Kidney (tissue), 14 donors: ENCODE measurements around the gene WBP2. TPM values are rescaled to one million over a fixed set of nuclear protein-coding genes. Genes with fewer than 3 reads are reported as not detected.

ENCODE experiments used
- DNase-seq, 5 donors: peaks; one replicate each; pipeline ENCODE4 v3.0.0-alpha.2; 2013 to 2020
- FAIRE-seq: peaks from 2 replicates; lab custom pipeline; 2012; peaks lifted over from hg19 to GRCh38; lab: Jason Lieb, UNC
- H3K27ac ChIP-seq, 2 donors: one replicate each; pipeline ENCODE4 v1.7.0; 2013; ENCODE audit warnings: low read depth in 2 of 2, low read length in 2 of 2, inconsistent platforms in 1 of 2
- H3K27me3 ChIP-seq: one replicate; pipeline ENCODE4 v1.7.1; 2013; ENCODE audit warnings: low read length, inconsistent platforms; ENCODE audit not compliant: control insufficient read depth, insufficient read depth
- H3K36me3 ChIP-seq, 3 donors: one replicate each; pipeline versions ENCODE4 v1.7.0 to v1.7.1; 2013; ENCODE audit warnings: low read length in 3 of 3, control low read depth in 1 of 3, inconsistent platforms in 1 of 3; ENCODE audit not compliant: insufficient read depth in 3 of 3, control insufficient read depth in 2 of 3
- H3K4me1 ChIP-seq, 3 donors: one replicate each; pipeline versions ENCODE4 v1.7.0 to v1.7.1; 2013; ENCODE audit warnings: low read length in 3 of 3, inconsistent platforms in 1 of 3, low read depth in 1 of 3; ENCODE audit not compliant: control insufficient read depth in 2 of 3, insufficient read depth in 2 of 3
- H3K4me3 ChIP-seq, 3 donors: one replicate each; pipeline versions ENCODE4 v1.7.0 to v1.8.1; 2013; ENCODE audit warnings: low read length in 3 of 3, control low read depth in 1 of 3, inconsistent platforms in 1 of 3
- H3K9ac ChIP-seq, 3 donors: one replicate each; pipeline versions ENCODE4 v1.7.0 to v1.7.1; 2013; ENCODE audit warnings: low read length in 3 of 3, control low read depth in 1 of 3, inconsistent platforms in 1 of 3
- H3K9me3 ChIP-seq, 3 donors: one replicate each; pipeline versions ENCODE4 v1.7.0 to v1.7.1; 2013; ENCODE audit warnings: low read length in 3 of 3, control low read depth in 1 of 3, inconsistent platforms in 1 of 3; ENCODE audit not compliant: control insufficient read depth in 2 of 3, insufficient read depth in 1 of 3
- intact Hi-C: fragments of 100-400 bp; cut with DNase I; formaldehyde crosslinking; loops from one replicate; pipeline ENCODE4 v1.11.1; 2022
- polyA plus RNA-seq: library from polyadenylated mRNA; stranded (reverse); fragments of 350-450 nt; fragmentation: Illumina TruSeq; extraction: RNeasy Lipid Tissue Mini Kit (QIAGEN cat#74804); gene quantifications from one replicate; pipeline ENCODE4 v1.2.3, GENCODE V29; 2014; ENCODE audit warnings: low read depth, low replicate concordance; ENCODE audit not compliant: insufficient read depth
- total RNA-seq: library from RNA; stranded (reverse); fragmentation: NEBNext Ultra II Directional; extraction: Animal tissue kit (Norgen Biotek cat#: 25700); gene quantifications from one replicate; pipeline ENCODE4 v1.2.1, GENCODE V29; 2021
- TF ChIP-seq, protein P1 (sequence below): IDR thresholded peaks from 3 replicates; pipeline ENCODE4 v1.5.1; 2012; ENCODE audit warnings: mild to moderate bottlenecking, moderate library complexity, borderline replicate concordance; ENCODE audit not compliant: insufficient read depth; ENCODE audit errors: extremely low read depth
- donor health status: control.
- donor health status: control.
- donor health status: control.
- donor health status: control.
- donor health status: control.
- donor health status: DM: yes; HTN: yes; CAD: no.
- donor health status: Normal renal cell carcinoma (clear cell type).

The WBP2 gene
- total and polyA plus RNA-seq, 2 donors from 2014 or later, result 135 to 151 TPM

DNA sequence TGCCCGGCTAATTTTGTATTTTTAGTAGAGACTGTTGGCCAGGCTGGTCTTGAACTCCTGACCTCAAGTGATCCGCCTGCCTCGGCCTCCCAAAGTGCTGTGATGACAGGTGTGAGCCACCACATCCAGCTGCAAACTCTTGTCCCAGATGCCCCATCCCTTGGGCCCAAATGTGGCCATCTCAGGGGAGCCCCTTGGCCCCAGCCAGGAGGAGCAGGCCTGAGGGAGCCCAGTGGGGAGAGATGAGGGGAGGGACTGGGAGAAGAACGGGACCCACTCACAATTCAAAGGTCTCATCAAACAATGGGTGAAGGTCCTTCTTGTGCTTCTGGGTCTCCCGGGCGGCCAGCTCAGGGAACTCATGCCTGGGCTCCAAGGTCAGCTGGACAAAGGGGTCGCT lies 25.4 kb downstream of the WBP2 start:
- Histone ChIP-seq H3K9ac (no peak overlapping the region), H3K27ac (no peak overlapping the region), H3K4me3 (no peak overlapping the region), H3K4me1 (peaks cover 0 to 5% (median 0%) of the 10 kb centered on the region in 3 donors), H3K36me3 (no peaks in the 10 kb centered on the region), H3K27me3 (no peaks in the 10 kb centered on the region), H3K9me3 (no peaks in the 10 kb centered on the region)
- intact Hi-C loops, result no loop called here
- DNase-seq (peak in 1 of 5 donors; percentile 61), FAIRE-seq (no peak)
- TF ChIP-seq, protein P1, sequence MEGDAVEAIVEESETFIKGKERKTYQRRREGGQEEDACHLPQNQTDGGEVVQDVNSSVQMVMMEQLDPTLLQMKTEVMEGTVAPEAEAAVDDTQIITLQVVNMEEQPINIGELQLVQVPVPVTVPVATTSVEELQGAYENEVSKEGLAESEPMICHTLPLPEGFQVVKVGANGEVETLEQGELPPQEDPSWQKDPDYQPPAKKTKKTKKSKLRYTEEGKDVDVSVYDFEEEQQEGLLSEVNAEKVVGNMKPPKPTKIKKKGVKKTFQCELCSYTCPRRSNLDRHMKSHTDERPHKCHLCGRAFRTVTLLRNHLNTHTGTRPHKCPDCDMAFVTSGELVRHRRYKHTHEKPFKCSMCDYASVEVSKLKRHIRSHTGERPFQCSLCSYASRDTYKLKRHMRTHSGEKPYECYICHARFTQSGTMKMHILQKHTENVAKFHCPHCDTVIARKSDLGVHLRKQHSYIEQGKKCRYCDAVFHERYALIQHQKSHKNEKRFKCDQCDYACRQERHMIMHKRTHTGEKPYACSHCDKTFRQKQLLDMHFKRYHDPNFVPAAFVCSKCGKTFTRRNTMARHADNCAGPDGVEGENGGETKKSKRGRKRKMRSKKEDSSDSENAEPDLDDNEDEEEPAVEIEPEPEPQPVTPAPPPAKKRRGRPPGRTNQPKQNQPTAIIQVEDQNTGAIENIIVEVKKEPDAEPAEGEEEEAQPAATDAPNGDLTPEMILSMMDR, result no peak

- Histone ChIP-seq H3K9me3 (no peaks in the 10 kb centered on the region), H3K9ac (no peak overlapping the region), H3K27ac (no peak overlapping the region), H3K4me3 (no peak overlapping the region), H3K4me1 (peaks cover 0 to 5% (median 0%) of the 10 kb centered on the region in 3 donors), H3K27me3 (no peaks in the 10 kb centered on the region), H3K36me3 (peaks cover 0 to 4% (median 0%) of the 10 kb centered on the region in 3 donors)
- TF ChIP-seq, protein P1, result no peak
- intact Hi-C loops, result no loop called here
- FAIRE-seq (no peak), DNase-seq (peak in 1 of 5 donors; percentile 79)
Observed at GRCh38 chr17:75828741-75829140, 26.4 kb downstream of the WBP2 start.

- Histone ChIP-seq H3K9me3 (no peaks in the 10 kb centered on the region), H3K36me3 (peaks cover 0 to 5% (median 0%) of the 10 kb centered on the region in 3 donors), H3K27me3 (no peaks in the 10 kb centered on the region), H3K4me3 (peak overlapping the region in 1 of 3 donors; percentile 29), H3K27ac (peak overlapping the region in 1 of 2 donors; percentile 22), H3K9ac (no peak overlapping the region), H3K4me1 (peaks cover 0 to 5% (median 0%) of the 10 kb centered on the region in 3 donors)
- intact Hi-C loops, result no loop called here
- TF ChIP-seq, protein P1, result no peak
- DNase-seq, result peak in 3 of 5 donors; percentile 54 to 68 (median 61)
- FAIRE-seq, result no peak
Observed at GRCh38 chr17:75828076-75828400, 27.1 kb downstream of the WBP2 start.
